ENCODE results near the gene PDCD4. TPM values are rescaled to one million over a fixed set of nuclear protein-coding genes. Genes with fewer than 3 reads are reported as not detected.

PDCD4 gene
- total and polyA plus RNA-seq, 10 of the 15 experiments (the other 5 are each of a cell fraction or from before 2014, with no cell fraction given), result 101 to 372 (median 171) TPM

DNA sequence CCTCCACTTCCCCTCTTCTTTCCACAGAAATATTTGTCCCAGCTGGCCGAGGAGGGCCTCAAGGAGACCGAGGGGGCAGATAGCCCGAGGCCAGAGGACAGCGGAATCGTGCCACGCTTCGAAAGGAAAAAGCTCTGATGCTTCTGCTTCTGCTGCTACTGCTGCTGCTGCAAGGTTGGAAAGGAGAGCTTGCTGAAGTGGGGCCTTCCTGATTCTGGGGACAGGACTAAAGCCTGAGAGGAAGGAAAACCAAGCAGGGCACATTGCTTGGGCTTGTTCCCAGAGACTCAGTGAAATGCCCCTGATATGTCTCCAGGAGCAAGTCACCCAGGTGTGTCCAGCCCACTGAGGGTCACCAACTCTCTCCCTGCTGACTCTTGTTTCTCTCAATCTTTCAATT lies 35.9 kb upstream of the PDCD4 start:
- H4K20me1 ChIP-seq (ENCODE audit: control insufficient read depth, insufficient read depth), result no peaks in the 10 kb centered on the region
- no peaks in the 10 kb centered on the region for H3K36me3 ChIP-seq (ENCODE audit: control insufficient read depth in 2 of 2, insufficient read depth in 2 of 2, low read length in 1 of 2)
- no peaks in the 10 kb centered on the region for H3K27me3 ChIP-seq (replicated peaks in 1 of 2; ENCODE audit: control insufficient read depth in 2 of 2, insufficient read depth in 2 of 2, low read length in 1 of 2)
- H3K79me2 ChIP-seq (ENCODE audit: control insufficient read depth, insufficient read depth, low read length), result no peaks in the 10 kb centered on the region
- H3K4me2 ChIP-seq (ENCODE audit: control insufficient read depth, insufficient read depth), result no peak overlapping the region
- BruUV-seq (replicated peaks), result no TSS peak
- SMC1A ChIA-PET (ENCODE audit: uncharacterized antibody, unreplicated experiment), result interaction anchor here (1.0 to 12.5 kb wide), 5 partner anchors 11 to 32 kb away, joined by 3 to 147 read pairs (median 12); no protein-coding TSS in a partner anchor
- RAD21 ChIA-PET (ENCODE audit: unreplicated experiment), result interaction anchor here (0.7 to 3.6 kb wide), 8 partner anchors 9 to 465 kb away, joined by 3 to 20 read pairs (median 3); no protein-coding TSS in a partner anchor
- DNase-seq (ENCODE audit: low read depth, low spot score), result no peak
- no peak overlapping the region for H3K9ac ChIP-seq (ENCODE audit: control insufficient read depth, insufficient read depth, low read length)
- no peak for ATAC-seq
- in situ Hi-C loops (cut with MboI), result no loop called here
- POLR2A ChIA-PET, result interaction anchor here (0.7 to 2.6 kb wide), 5 partner anchors 10 to 1653 kb away, joined by 3 to 9 read pairs (median 5); no protein-coding TSS in a partner anchor
- H3K4me1 ChIP-seq (ENCODE audit: control insufficient read depth, insufficient read depth, low read length), result peaks cover 5% of the 10 kb centered on the region
- WGBS (ENCODE audit: insufficient coverage, insufficient replicate concordance, low lambda C conversion rate, missing lambda C conversion rate), result 81% methylated on average over 7 of the region's 7 CpGs
- H3K4me3 ChIP-seq, result no peak overlapping the region
- H2AFZ ChIP-seq (ENCODE audit: control insufficient read depth, low read depth, low read length), result no peak overlapping the region
- intact Hi-C loops (cut with micrococcal nuclease; ENCODE audit: unreplicated experiment), result no loop called here
- H3K27ac ChIP-seq (ENCODE audit: control insufficient read depth, insufficient read depth), result no peak overlapping the region
- no peak for FAIRE-seq
- H3K9me3 ChIP-seq (replicated peaks; ENCODE audit: control insufficient read depth, insufficient read depth, low read length), result no peaks in the 10 kb centered on the region
- CTCF ChIA-PET, result interaction anchor here (1.1 to 6.5 kb wide), 3 partner anchors 32 to 58 kb away, joined by 3 to 31 read pairs (median 4); no protein-coding TSS in a partner anchor
- TF ChIP-seq PRDM15 (CRISPR knock-in tag; IDR thresholded peaks at IDR 0.05), result no peak
- no peak for TF ChIP-seq TCF12 (IDR thresholded peaks at IDR 0.05; ENCODE audit: low read depth, low read length)
- TF ChIP-seq, protein P1, sequence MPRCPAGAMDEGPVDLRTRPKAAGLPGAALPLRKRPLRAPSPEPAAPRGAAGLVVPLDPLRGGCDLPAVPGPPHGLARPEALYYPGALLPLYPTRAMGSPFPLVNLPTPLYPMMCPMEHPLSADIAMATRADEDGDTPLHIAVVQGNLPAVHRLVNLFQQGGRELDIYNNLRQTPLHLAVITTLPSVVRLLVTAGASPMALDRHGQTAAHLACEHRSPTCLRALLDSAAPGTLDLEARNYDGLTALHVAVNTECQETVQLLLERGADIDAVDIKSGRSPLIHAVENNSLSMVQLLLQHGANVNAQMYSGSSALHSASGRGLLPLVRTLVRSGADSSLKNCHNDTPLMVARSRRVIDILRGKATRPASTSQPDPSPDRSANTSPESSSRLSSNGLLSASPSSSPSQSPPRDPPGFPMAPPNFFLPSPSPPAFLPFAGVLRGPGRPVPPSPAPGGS (IDR thresholded peaks at IDR 0.05; ENCODE audit: borderline replicate concordance, insufficient read depth, low read depth, low read length, poor library complexity, severe bottlenecking), result no peak
- no peak for TF ChIP-seq SUZ12 (IDR thresholded peaks at IDR 0.05; ENCODE audit: unreplicated experiment)
- no peak for TF ChIP-seq KAT2A (conservative IDR thresholded peaks at IDR 0.05; ENCODE audit: control insufficient read depth, low read depth, low read length)
- TF ChIP-seq HDGF (IDR thresholded peaks at IDR 0.05), result no peak
- TF ChIP-seq, protein P2, sequence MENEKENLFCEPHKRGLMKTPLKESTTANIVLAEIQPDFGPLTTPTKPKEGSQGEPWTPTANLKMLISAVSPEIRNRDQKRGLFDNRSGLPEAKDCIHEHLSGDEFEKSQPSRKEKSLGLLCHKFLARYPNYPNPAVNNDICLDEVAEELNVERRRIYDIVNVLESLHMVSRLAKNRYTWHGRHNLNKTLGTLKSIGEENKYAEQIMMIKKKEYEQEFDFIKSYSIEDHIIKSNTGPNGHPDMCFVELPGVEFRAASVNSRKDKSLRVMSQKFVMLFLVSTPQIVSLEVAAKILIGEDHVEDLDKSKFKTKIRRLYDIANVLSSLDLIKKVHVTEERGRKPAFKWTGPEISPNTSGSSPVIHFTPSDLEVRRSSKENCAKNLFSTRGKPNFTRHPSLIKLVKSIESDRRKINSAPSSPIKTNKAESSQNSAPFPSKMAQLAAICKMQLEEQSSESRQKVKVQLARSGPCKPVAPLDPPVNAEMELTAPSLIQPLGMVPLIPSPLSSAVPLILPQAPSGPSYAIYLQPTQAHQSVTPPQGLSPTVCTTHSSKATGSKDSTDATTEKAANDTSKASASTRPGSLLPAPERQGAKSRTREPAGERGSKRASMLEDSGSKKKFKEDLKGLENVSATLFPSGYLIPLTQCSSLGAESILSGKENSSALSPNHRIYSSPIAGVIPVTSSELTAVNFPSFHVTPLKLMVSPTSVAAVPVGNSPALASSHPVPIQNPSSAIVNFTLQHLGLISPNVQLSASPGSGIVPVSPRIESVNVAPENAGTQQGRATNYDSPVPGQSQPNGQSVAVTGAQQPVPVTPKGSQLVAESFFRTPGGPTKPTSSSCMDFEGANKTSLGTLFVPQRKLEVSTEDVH (IDR thresholded peaks at IDR 0.05; ENCODE audit: low read depth, partially characterized antibody), result no peak
- no peak for TF ChIP-seq RUNX3 (IDR thresholded peaks at IDR 0.05; ENCODE audit: low read length)
- no peak for TF ChIP-seq SUPT20H (IDR thresholded peaks at IDR 0.05; ENCODE audit: borderline replicate concordance, control insufficient read depth, low read depth, low read length)
- TF ChIP-seq FOS (IDR thresholded peaks at IDR 0.05; ENCODE audit: borderline replicate concordance, extremely low read depth, insufficient read length), result no peak
- no peak for TF ChIP-seq CREM (IDR thresholded peaks at IDR 0.05; ENCODE audit: low read depth)
- no peak for TF ChIP-seq LARP7 (IDR thresholded peaks at IDR 0.05)
- TF ChIP-seq ATF3 (IDR thresholded peaks at IDR 0.05; ENCODE audit: borderline replicate concordance, extremely low read depth, low read depth, low read length), result no peak
- no peak for TF ChIP-seq ESRRA (IDR thresholded peaks at IDR 0.05; ENCODE audit: low read length)
- TF ChIP-seq KDM1A (IDR thresholded peaks at IDR 0.05; ENCODE audit: borderline replicate concordance), result no peak

All from GM12878 (cell line).